B cell (primary cell): Measurements from ENCODE around the gene CCDC85A.

Source experiments
- EZH2 ChIP-seq: IDR thresholded peaks from 2 replicates; pipeline ENCODE4 v1.6.1; 2012; ENCODE audit warnings: borderline replicate concordance, low read depth, mild to moderate bottlenecking, moderate library complexity, low read length; ENCODE audit not compliant: insufficient read depth, poor library complexity, severe bottlenecking
- TF ChIP-seq, protein P1 (sequence below): fragments of 200-600 bp; IDR thresholded peaks from one replicate; pipeline ENCODE4 v1.8.0; 2022; ENCODE audit warnings: antibody characterized with exemption, mild to moderate bottlenecking

DNA sequence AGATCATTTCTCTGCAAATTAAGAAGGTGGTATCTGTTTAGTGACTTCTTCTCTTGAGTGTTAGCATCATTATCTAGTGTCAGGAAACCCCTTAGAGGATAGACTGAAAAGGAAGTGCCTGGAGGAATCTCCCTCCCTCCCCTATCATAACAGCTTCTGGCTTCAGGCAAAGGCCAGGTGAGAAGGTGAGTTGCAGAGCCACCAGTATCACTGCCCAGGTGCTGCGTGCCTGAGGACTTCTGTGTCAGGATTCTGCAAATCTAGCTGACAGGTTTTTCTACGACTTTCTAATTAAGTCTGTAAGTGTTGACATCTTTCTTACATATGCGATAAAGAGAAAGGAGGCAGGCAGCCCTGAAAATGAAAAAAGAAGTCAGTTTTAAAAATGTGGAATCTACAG lies 111.9 kb downstream of the CCDC85A start:
- TF ChIP-seq, protein P1, sequence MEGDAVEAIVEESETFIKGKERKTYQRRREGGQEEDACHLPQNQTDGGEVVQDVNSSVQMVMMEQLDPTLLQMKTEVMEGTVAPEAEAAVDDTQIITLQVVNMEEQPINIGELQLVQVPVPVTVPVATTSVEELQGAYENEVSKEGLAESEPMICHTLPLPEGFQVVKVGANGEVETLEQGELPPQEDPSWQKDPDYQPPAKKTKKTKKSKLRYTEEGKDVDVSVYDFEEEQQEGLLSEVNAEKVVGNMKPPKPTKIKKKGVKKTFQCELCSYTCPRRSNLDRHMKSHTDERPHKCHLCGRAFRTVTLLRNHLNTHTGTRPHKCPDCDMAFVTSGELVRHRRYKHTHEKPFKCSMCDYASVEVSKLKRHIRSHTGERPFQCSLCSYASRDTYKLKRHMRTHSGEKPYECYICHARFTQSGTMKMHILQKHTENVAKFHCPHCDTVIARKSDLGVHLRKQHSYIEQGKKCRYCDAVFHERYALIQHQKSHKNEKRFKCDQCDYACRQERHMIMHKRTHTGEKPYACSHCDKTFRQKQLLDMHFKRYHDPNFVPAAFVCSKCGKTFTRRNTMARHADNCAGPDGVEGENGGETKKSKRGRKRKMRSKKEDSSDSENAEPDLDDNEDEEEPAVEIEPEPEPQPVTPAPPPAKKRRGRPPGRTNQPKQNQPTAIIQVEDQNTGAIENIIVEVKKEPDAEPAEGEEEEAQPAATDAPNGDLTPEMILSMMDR, result no peak
- TF ChIP-seq EZH2, result no peak
